ENCODE measurements around the gene MRPL20.
"Not testable (repeated sequence)": the region's sequence is repeated elsewhere in the genome, so short reads cannot be mapped to it uniquely, and the experiment has no call there.

- not testable (repeated sequence) for TF ChIP-seq POLR2A, CTCF, POLR2AphosphoS5 (IDR thresholded peaks at IDR 0.05)
Observed at GRCh38 chr1:1455934-1456333, 48.8 kb upstream of the MRPL20 start.
